ENCODE results near the gene NMUR1.

- TF ChIP-seq, protein P1, sequence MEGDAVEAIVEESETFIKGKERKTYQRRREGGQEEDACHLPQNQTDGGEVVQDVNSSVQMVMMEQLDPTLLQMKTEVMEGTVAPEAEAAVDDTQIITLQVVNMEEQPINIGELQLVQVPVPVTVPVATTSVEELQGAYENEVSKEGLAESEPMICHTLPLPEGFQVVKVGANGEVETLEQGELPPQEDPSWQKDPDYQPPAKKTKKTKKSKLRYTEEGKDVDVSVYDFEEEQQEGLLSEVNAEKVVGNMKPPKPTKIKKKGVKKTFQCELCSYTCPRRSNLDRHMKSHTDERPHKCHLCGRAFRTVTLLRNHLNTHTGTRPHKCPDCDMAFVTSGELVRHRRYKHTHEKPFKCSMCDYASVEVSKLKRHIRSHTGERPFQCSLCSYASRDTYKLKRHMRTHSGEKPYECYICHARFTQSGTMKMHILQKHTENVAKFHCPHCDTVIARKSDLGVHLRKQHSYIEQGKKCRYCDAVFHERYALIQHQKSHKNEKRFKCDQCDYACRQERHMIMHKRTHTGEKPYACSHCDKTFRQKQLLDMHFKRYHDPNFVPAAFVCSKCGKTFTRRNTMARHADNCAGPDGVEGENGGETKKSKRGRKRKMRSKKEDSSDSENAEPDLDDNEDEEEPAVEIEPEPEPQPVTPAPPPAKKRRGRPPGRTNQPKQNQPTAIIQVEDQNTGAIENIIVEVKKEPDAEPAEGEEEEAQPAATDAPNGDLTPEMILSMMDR (IDR thresholded peaks at IDR 0.05; ENCODE audit: low read length): no peak
- no peak for TF ChIP-seq EZH2phosphoT487 (IDR thresholded peaks at IDR 0.05; ENCODE audit: low read length)
Measured at GRCh38 chr2:231573096-231573495, 42.9 kb upstream of the NMUR1 start.
